Heart left ventricle (tissue), 16 donors: Measurements from ENCODE around the gene CFAP91. TPM values are rescaled to one million over a fixed set of nuclear protein-coding genes. Genes with fewer than 3 reads are reported as not detected.

Experiments
- ATAC-seq, 4 donors: fragments of 200-7000 bp; cut with Tn5 transposase; one replicate each; pipeline ENCODE4 v1.9.1; 2020 to 2022; ENCODE audit warnings: moderate library complexity in 4 of 4, mild to moderate bottlenecking in 3 of 4, moderate number of reproducible peaks in 1 of 4
- DNase-seq, 5 donors: peaks; one replicate each; pipeline ENCODE4 v3.0.0-alpha.2; 2020
- H3K27ac ChIP-seq, 12 donors: fragments of 200-600 bp; sonication (generic) in 4 of 12; one replicate each; pipeline versions ENCODE4 v1.5.0 to v1.8.0; 2016 to 2022; ENCODE audit warnings: mild to moderate bottlenecking in 2 of 12
- H3K27me3 ChIP-seq, 9 donors: fragments of 200-600 bp; sonication (generic) in 2 of 9; one replicate each; pipeline versions ENCODE4 v1.5.1 to v1.8.0; 2016 to 2022; ENCODE audit warnings: mild to moderate bottlenecking in 3 of 9
- H3K36me3 ChIP-seq, 9 donors: fragments of 200-600 bp; sonication (generic) in 2 of 9; one replicate each; pipeline versions ENCODE4 v1.5.0 to v1.8.0; 2018 to 2022; ENCODE audit warnings: mild to moderate bottlenecking in 2 of 9
- H3K4me1 ChIP-seq, 12 donors: fragments of 200-600 bp; sonication (generic) in 4 of 12; one replicate each; pipeline versions ENCODE4 v1.5.0 to v1.8.0; 2016 to 2022; ENCODE audit warnings: mild to moderate bottlenecking in 3 of 12
- H3K4me3 ChIP-seq, 12 donors: fragments of 200-600 bp; sonication (generic) in 4 of 12; one replicate each; pipeline versions ENCODE4 v1.5.0 to v1.8.0; 2017 to 2022; ENCODE audit warnings: mild to moderate bottlenecking in 9 of 12, moderate library complexity in 4 of 12
- H3K9me3 ChIP-seq, 12 donors: fragments of 200-600 bp; sonication (generic) in 4 of 12; one replicate each; pipeline versions ENCODE4 v1.5.0 to v1.8.0; 2016 to 2022; ENCODE audit warnings: mild to moderate bottlenecking in 1 of 12
- CTCF ChIP-seq, 12 donors: fragments of 200-600 bp; sonication (generic) in 4 of 12; IDR thresholded peaks; one replicate each; pipeline versions ENCODE4 v1.5.0 to v1.8.0; 2018 to 2022; ENCODE audit warnings: antibody characterized with exemption in 12 of 12, mild to moderate bottlenecking in 5 of 12
- POLR2A ChIP-seq, 2 donors: fragments of 450-650 bp; IDR thresholded peaks; one replicate each; pipeline ENCODE4 v1.6.1; 2017; ENCODE audit warnings: antibody characterized with exemption in 2 of 2, mild to moderate bottlenecking in 2 of 2, moderate library complexity in 2 of 2
- WGBS, 4 donors: extraction: QIAGEN DNeasy Blood & Tissue Kit in 2 of 4; methylation state at CpG; one replicate each; pipeline versions ENCODE4 v1.1.5 to v1.1.7; 2013 to 2018; 5-methylcytosine and 5-hydroxymethylcytosine counted together
- intact Hi-C, 10 donors: fragments of 100-400 bp; cut with DNase I; formaldehyde crosslinking; loops; one replicate each; pipeline versions ENCODE4 v1.11.1 to v1.14.2; 2022
- polyA plus RNA-seq, 2 donors: library from polyadenylated mRNA; stranded (reverse); fragments of 200-250 nt; gene quantifications; one replicate each; pipeline ENCODE4 v1.2.3, GENCODE V29; 2013
- total RNA-seq, 9 donors: library from RNA; depleted of rRNA in 2 of 9; stranded (reverse); fragments of >200 nt in 2 of 9; fragmentation: NEBNext Ultra II Directional in 3 of 9; extraction: Animal tissue kit (Norgen Biotek cat#: 25700) in 3 of 9; gene quantifications; one replicate each; pipeline versions ENCODE4 v1.1.0 to v1.2.4, GENCODE V29; 2016 to 2023
- donor health status: ischemic (EF 13 %, LVEDD 7.1; RV severe dilation, severe dysfunction).
- donor health status: healthy with polysubstance abuse.
- donor health status: DM: no; HTN: yes; CAD: no.
- donor health status: DM: no; HTN: no; CAD: no.
- donor health status: ischemic (EF 25% LVEDD 6.9; RV normal size, moderate dysfunction).
- donor health status: ischemic (EF 25% LVEDD 5.7; RV mildly dilated, moderate dysfunction).
- donor health status: healthy.
- donor health status: DM: yes; HTN: yes; CAD: no.
- donor health status: ischemic (EF 35%, LVEDD 5.7; RV mildly dilated, moderate dysfunction).
- donor health status: nonischemic (EF 11% LVEDD 7.7; RV severe dilation, severe dysfunction).
- donor health status: DM: yes; HTN: yes; CAD: no.
- donor health status: PGD.
- donor health status: ischemic (EF 29% LVEDD 5.4; RV normal size, mild dysfunction).
- donor health status: nonischemic (EF 23%, LVEDD 6.1; RV moderate dilation, normal function).

Gene CFAP91
- total and polyA plus RNA-seq, 11 donors = 0.16 to 1.9 (median 0.43) TPM; not detected in 1

- TF ChIP-seq POLR2A (IDR thresholded peaks at IDR 0.05) (no peak), CTCF (IDR thresholded peaks at IDR 0.05) (no peak)
- peaks cover 0 to 64% (median 30%) of the 10 kb centered on the region in 12 donors for H3K4me1 ChIP-seq
- ATAC-seq (peak; percentile 22 to 29 (median 27)), DNase-seq (peak in 1 of 5 donors; percentile 29)
- peak overlapping the region; percentile 87 to 99 (median 96) for H3K27ac ChIP-seq
- peak overlapping the region; percentile 29 to 75 (median 60) for H3K4me3 ChIP-seq
- no peaks in the 10 kb centered on the region for H3K27me3 ChIP-seq
- peaks cover 0 to 37% (median 18%) of the 10 kb centered on the region in 9 donors for H3K36me3 ChIP-seq
- H3K9me3 ChIP-seq = no peaks in the 10 kb centered on the region
- 53 to 80% (median 63%) methylated on average over 2 of the region's 2 CpGs for WGBS, 4 donors
- intact Hi-C loops = no loop called here
These were observed 43.8 kb upstream of the CFAP91 start for GRCh38 chr3:119658994-119659393.

- Histone ChIP-seq H3K9me3 (no peaks in the 10 kb centered on the region), H3K36me3 (peaks cover 0 to 30% (median 12%) of the 10 kb centered on the region in 9 donors), H3K27me3 (no peaks in the 10 kb centered on the region), H3K27ac (peak overlapping the region; percentile 87 to 99 (median 96)), H3K4me3 (peak overlapping the region; percentile 29 to 75 (median 60)), H3K4me1 (peaks cover 0 to 64% (median 26%) of the 10 kb centered on the region in 12 donors)
- 40 to 62% (median 47%) methylated on average over 9 of the region's 9 CpGs for whole genome bisulfite sequencing, 4 donors
- TF ChIP-seq CTCF (IDR thresholded peaks at IDR 0.05) = no peak
- TF ChIP-seq POLR2A (IDR thresholded peaks at IDR 0.05) = no peak
- intact Hi-C loops = loop anchor here in 1 of 10 donors (5.0 kb wide), 1 partner anchor 77 kb away; no protein-coding TSS in a partner anchor
- DNase-seq (peak in 1 of 5 donors; percentile 31), ATAC-seq (peak; percentile 2 to 14 (median 6))
These were observed 43.1 kb upstream of the CFAP91 start for GRCh38 chr3:119659606-119660291.

- Histone ChIP-seq H3K36me3 (peaks cover 0 to 24% (median 12%) of the 10 kb centered on the region in 9 donors), H3K27me3 (no peaks in the 10 kb centered on the region), H3K9me3 (no peaks in the 10 kb centered on the region), H3K4me3 (peak within 1 kb of the TSS; percentile 29 to 75 (median 60)), H3K27ac (peak within 1 kb of the TSS; percentile 87 to 99 (median 96)), H3K4me1 (peaks cover 0 to 74% (median 29%) of the 10 kb centered on the region in 12 donors)
- intact Hi-C loops = loop anchor here in 1 of 10 donors (5.0 kb wide), 1 partner anchor 78 kb away; no protein-coding TSS in a partner anchor
- ATAC-seq (peak; percentile 81 to 90 (median 84)), DNase-seq (peak in 4 of 5 donors; percentile 70 to 76 (median 76))
- TF ChIP-seq CTCF (IDR thresholded peaks at IDR 0.05) (no peak), POLR2A (IDR thresholded peaks at IDR 0.05) (no peak)
- WGBS, 4 donors = 22 to 33% (median 25%) methylated on average over 9 of the region's 9 CpGs
These were observed 42.1 kb upstream of the CFAP91 start, which contains the start of gene POPDC2 for GRCh38 chr3:119660474-119661440. Gene POPDC2, minus strand, starts transcription at chr3:119660589. Its CDS starts 166 bp downstream, at chr3:119660423.
